ENCODE data around the gene COLEC12. TPM values are rescaled to one million over a fixed set of nuclear protein-coding genes. Genes with fewer than 3 reads are reported as not detected.

Gene COLEC12
- total and polyA plus RNA-seq, 2 experiments from 2014 or later, result 61.1 to 69.0 TPM

GRCh38 chr18:506264-506663 is 5.8 kb upstream of the COLEC12 start:
- no peak overlapping the region for H3K27ac ChIP-seq
- no peak for TF ChIP-seq CTCF (IDR thresholded peaks at IDR 0.05; ENCODE audit: low read depth, low read length)
- no peak overlapping the region for H3K4me3 ChIP-seq
- H3K4me1 ChIP-seq (ENCODE audit: low read depth), result no peaks in the 10 kb centered on the region
- DNase-seq (ENCODE audit: low read depth in 1 of 2, low spot score in 1 of 2), result no peak
- H3K36me3 ChIP-seq, result no peaks in the 10 kb centered on the region
- no peaks in the 10 kb centered on the region for H3K27me3 ChIP-seq
- no peaks in the 10 kb centered on the region for H3K9me3 ChIP-seq (ENCODE audit: low read depth)

DNA sequence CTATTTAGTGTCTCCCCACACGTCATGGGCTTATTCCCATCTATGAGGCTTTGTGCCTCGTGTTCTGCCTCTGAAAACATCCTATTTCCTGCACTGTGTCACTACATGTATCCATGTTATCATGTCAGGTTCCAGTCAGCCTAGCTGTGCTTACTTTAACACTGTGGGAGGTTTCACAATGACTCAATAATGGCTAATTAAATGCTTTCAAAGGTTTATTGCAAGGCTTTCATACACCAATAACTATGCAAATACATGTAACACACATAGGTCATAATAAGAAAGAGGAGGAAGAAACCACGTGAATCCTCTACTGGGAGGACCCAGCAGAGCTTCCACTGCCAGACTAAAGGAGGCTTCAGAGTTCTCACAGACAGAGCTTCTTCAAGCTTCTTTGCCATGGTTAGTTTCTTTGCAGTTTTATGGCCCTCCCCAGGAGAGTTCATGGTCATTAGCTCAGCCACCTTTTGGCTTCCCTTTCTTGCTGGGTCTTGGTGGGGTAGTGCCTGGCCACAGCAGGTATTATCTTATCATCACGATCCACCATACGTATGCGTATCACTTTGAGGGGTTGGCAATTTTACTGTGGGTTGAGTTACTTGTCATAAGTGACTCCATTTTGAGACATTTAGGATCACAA is 5.1 kb upstream of the COLEC12 start:
- no peak overlapping the region for H3K27ac ChIP-seq
- H3K4me3 ChIP-seq, result no peak overlapping the region
- no peaks in the 10 kb centered on the region for H3K27me3 ChIP-seq
- no peak for DNase-seq (ENCODE audit: low read depth in 1 of 2, low spot score in 1 of 2)
- H3K9me3 ChIP-seq (ENCODE audit: low read depth), result no peaks in the 10 kb centered on the region
- no peaks in the 10 kb centered on the region for H3K4me1 ChIP-seq (ENCODE audit: low read depth)
- no peaks in the 10 kb centered on the region for H3K36me3 ChIP-seq
- no peak for TF ChIP-seq CTCF (IDR thresholded peaks at IDR 0.05; ENCODE audit: low read depth, low read length)

DNA sequence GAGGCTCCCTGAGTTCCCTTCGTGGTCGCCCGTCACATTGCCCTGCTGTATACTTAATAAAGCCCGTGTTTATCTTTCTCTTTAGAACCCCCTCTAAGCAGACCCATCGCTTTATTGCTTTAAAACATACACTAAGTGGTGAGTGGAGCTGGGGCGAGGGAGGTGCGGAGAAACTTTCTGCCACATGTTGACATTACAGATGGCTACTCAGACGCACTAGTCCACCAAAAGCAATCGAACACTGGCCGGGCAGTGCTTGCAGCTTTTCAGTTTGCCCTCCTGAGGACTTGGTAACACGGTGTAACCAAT is 859 bp upstream of the COLEC12 start:
- no peak for TF ChIP-seq CTCF (IDR thresholded peaks at IDR 0.05; ENCODE audit: low read depth, low read length)
- H3K9me3 ChIP-seq (ENCODE audit: low read depth), result no peaks in the 10 kb centered on the region
- H3K4me3 ChIP-seq, result peak overlapping the region; percentile 97
- DNase-seq (ENCODE audit: low read depth in 1 of 2, low spot score in 1 of 2), result no peak
- no peaks in the 10 kb centered on the region for H3K27me3 ChIP-seq
- peak overlapping the region; percentile 17 for H3K27ac ChIP-seq
- no peaks in the 10 kb centered on the region for H3K4me1 ChIP-seq (ENCODE audit: low read depth)
- H3K36me3 ChIP-seq, result no peaks in the 10 kb centered on the region

- no peaks in the 10 kb centered on the region for H3K9me3 ChIP-seq (ENCODE audit: low read depth)
- no peaks in the 10 kb centered on the region for H3K27me3 ChIP-seq
- DNase-seq (ENCODE audit: low read depth in 1 of 2, low spot score in 1 of 2), result peak; percentile 52 to 65
- peak; percentile 26 for TF ChIP-seq CTCF (IDR thresholded peaks at IDR 0.05; ENCODE audit: low read depth, low read length)
- H3K4me3 ChIP-seq, result peak overlapping the region; percentile 97
- H3K27ac ChIP-seq, result no peak overlapping the region
- peaks cover 4% of the 10 kb centered on the region for H3K4me1 ChIP-seq (ENCODE audit: low read depth)
- no peaks in the 10 kb centered on the region for H3K36me3 ChIP-seq
Observed at GRCh38 chr18:499776-500631, 497 bp downstream of the COLEC12 start.

GRCh38 chr18:498931-499775 is 1.3 kb downstream of the COLEC12 start:
- Histone ChIP-seq H3K36me3 (no peaks in the 10 kb centered on the region), H3K4me1 (ENCODE audit: low read depth) (peaks cover 11% of the 10 kb centered on the region), H3K27me3 (no peaks in the 10 kb centered on the region), H3K4me3 (peak overlapping the region; percentile 97), H3K27ac (no peak overlapping the region), H3K9me3 (ENCODE audit: low read depth) (no peaks in the 10 kb centered on the region)
- TF ChIP-seq CTCF (IDR thresholded peaks at IDR 0.05; ENCODE audit: low read depth, low read length), result no peak
- peak; percentile 41 to 82 for DNase-seq (ENCODE audit: low read depth in 1 of 2, low spot score in 1 of 2)
